SIG-M5 treated with dmso at 0.1 percent for 504 hours (cell line): ENCODE measurements around the gene MARK3.
"Not testable (repeated sequence)": the region's sequence is repeated elsewhere in the genome, so short reads cannot be mapped to it uniquely, and the experiment has no call there.

Experiments used
- DNase-seq: peaks from one replicate; lab custom pipeline; 2025; ENCODE audit not compliant: unreplicated experiment; lab: John Stamatoyannopoulos, UW

MARK3 gene

GRCh38 chr14:103385152-103385928 is at the start of gene MARK3:
MARK3 (plus strand) TSS chr14:103385415; CDS start chr14:103386030, 615 bp downstream.
- peak; percentile 95 for DNase-seq

GRCh38 chr14:103336191-103336590 is 49.0 kb upstream of the MARK3 start:
- DNase-seq: no peak

- DNase-seq: no peak
Observed at GRCh38 chr14:103337794-103338193, 47.4 kb upstream of the MARK3 start.

GRCh38 chr14:103339561-103339960 is 45.7 kb upstream of the MARK3 start:
- DNase-seq: no peak

GRCh38 chr14:103340480-103341212 is 44.6 kb upstream of the MARK3 start:
- no peak for DNase-seq

GRCh38 chr14:103341250-103342129 is 43.7 kb upstream of the MARK3 start:
- DNase-seq: no peak

- DNase-seq: no peak
Observed at GRCh38 chr14:103343164-103343879, 41.9 kb upstream of the MARK3 start.

- no peak for DNase-seq
Observed at GRCh38 chr14:103343905-103344797, 41.1 kb upstream of the MARK3 start.

GRCh38 chr14:103346286-103346685 is 38.9 kb upstream of the MARK3 start:
- DNase-seq: no peak

GRCh38 chr14:103347091-103347815 is 38.0 kb upstream of the MARK3 start:
- no peak for DNase-seq

- DNase-seq: no peak
Observed at GRCh38 chr14:103348154-103348553, 37.1 kb upstream of the MARK3 start.

GRCh38 chr14:103349982-103350381 is 35.2 kb upstream of the MARK3 start:
- DNase-seq: no peak

- no peak for DNase-seq
Observed at GRCh38 chr14:103353362-103353761, 31.9 kb upstream of the MARK3 start.

- DNase-seq: no peak
Observed at GRCh38 chr14:103354141-103354540, 31.1 kb upstream of the MARK3 start.

GRCh38 chr14:103356024-103356682 is 29.1 kb upstream of the MARK3 start:
- no peak for DNase-seq

- not testable (repeated sequence) for DNase-seq
Observed at GRCh38 chr14:103357552-103357951, 27.7 kb upstream of the MARK3 start.

GRCh38 chr14:103360548-103360947 is 24.7 kb upstream of the MARK3 start:
- no peak for DNase-seq

GRCh38 chr14:103361867-103362266 is 23.3 kb upstream of the MARK3 start:
- DNase-seq: peak; percentile 54

- DNase-seq: no peak
Observed at GRCh38 chr14:103362780-103363179, 22.4 kb upstream of the MARK3 start.
